ENCODE data around the gene SEPTIN12. TPM values are rescaled to one million over a fixed set of nuclear protein-coding genes. Genes with fewer than 3 reads are reported as not detected.

SEPTIN12 gene
- total and polyA plus RNA-seq, 2 donors (not counting 1 experiment from before 2014, with no cell fraction given): 0.07 TPM; not detected in 1

DNA sequence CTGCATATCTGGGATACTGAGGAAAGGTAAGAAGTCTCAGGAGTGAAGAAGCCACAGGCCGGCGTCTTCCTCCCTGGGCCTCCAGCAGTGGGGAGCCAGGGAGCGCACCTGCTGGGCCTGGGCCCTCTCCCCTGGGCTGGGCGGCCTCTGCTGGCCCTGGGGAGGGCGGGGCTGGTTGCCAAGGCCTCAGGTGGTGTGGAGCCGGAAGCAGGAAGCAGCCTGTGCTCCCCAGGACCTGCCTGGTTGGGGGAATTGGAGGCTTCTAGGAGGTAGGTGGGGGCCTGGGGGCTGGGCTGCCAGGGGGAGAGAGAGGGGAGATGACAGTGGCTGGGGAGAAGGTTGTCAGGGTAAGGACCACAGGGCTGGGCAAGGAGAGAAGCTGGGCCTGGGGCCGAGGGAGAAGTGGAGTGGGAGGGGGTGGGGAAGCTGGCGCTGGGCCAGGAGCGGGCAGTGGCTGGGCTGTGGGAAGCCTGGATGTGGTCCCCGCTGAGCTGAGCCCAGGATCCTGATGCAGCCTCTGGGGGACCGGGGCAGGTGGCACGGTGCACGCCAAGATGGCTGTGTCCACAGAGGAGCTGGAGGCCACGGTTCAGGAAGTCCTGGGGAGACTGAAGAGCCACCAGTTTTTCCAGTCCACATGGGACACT, 7.2 kb upstream of the SEPTIN12 start, which contains the start of gene SMIM22:
Gene SMIM22, plus strand, starts transcription at position 189 of the 647 bp plus-strand sequence. Its CDS starts 366 bp downstream, at position 555.
- TF ChIP-seq, protein P1, sequence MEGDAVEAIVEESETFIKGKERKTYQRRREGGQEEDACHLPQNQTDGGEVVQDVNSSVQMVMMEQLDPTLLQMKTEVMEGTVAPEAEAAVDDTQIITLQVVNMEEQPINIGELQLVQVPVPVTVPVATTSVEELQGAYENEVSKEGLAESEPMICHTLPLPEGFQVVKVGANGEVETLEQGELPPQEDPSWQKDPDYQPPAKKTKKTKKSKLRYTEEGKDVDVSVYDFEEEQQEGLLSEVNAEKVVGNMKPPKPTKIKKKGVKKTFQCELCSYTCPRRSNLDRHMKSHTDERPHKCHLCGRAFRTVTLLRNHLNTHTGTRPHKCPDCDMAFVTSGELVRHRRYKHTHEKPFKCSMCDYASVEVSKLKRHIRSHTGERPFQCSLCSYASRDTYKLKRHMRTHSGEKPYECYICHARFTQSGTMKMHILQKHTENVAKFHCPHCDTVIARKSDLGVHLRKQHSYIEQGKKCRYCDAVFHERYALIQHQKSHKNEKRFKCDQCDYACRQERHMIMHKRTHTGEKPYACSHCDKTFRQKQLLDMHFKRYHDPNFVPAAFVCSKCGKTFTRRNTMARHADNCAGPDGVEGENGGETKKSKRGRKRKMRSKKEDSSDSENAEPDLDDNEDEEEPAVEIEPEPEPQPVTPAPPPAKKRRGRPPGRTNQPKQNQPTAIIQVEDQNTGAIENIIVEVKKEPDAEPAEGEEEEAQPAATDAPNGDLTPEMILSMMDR (IDR thresholded peaks at IDR 0.05): no peak
- TF ChIP-seq EZH2 (IDR thresholded peaks at IDR 0.05; ENCODE audit: borderline replicate concordance, insufficient read depth, low read depth, low read length, poor library complexity, severe bottlenecking): no peak
- DNase-seq: no peak
- ChIA-PET POLR2A (no interaction called here), CTCF (no interaction called here)
- peaks cover 3 to 4% of the 10 kb centered on the region in 2 donors for H3K4me1 ChIP-seq (ENCODE audit: control insufficient read depth in 2 of 2, insufficient read depth in 2 of 2, low read length in 2 of 2)
- no peaks in the 10 kb centered on the region for H3K79me2 ChIP-seq (ENCODE audit: control insufficient read depth, insufficient read depth, low read length)
- Mint-ChIP-seq H3K27me3 (no peaks in the 10 kb centered on the region), H3K27ac (no peak within 1 kb of the TSS), H3K4me1 (peaks cover 2% of the 10 kb centered on the region), H3K4me3 (no peak within 1 kb of the TSS), H3K9me3 (ENCODE audit: insufficient read depth) (no peaks in the 10 kb centered on the region)
- intact Hi-C loops (cut with micrococcal nuclease): no loop called here
- no peak for ATAC-seq (ENCODE audit: low read depth)
- no peak within 1 kb of the TSS for H2AFZ ChIP-seq (ENCODE audit: insufficient read depth, low read depth, low read length, poor library complexity, severe bottlenecking)
- H3K9me3 ChIP-seq (ENCODE audit: control extremely low read depth in 1 of 3, control insufficient read depth in 2 of 3, insufficient read depth in 1 of 3, low read length in 2 of 3): no peaks in the 10 kb centered on the region
- no peak within 1 kb of the TSS for H3K4me3 ChIP-seq (ENCODE audit: control extremely low read depth in 1 of 5, extremely low read depth in 1 of 5, insufficient read depth in 1 of 5, low read depth in 2 of 5, low read length in 4 of 5)
- H3K27ac ChIP-seq (ENCODE audit: low read length in 2 of 2): no peak within 1 kb of the TSS
- H4K20me1 ChIP-seq (ENCODE audit: control insufficient read depth, insufficient read depth, low read length, poor library complexity, severe bottlenecking): no peaks in the 10 kb centered on the region
- no peak within 1 kb of the TSS for H3K9ac ChIP-seq (ENCODE audit: low read length)
- H3K27me3 ChIP-seq (replicated peaks in 1 of 4; ENCODE audit: control extremely low read depth in 1 of 4, control insufficient read depth in 3 of 4, insufficient read depth in 4 of 4, low read length in 3 of 4): peaks cover 0 to 6% (median 0%) of the 10 kb centered on the region in 4 experiments
- no peaks in the 10 kb centered on the region for H3K36me3 ChIP-seq (replicated peaks in 1 of 2; ENCODE audit: control extremely low read depth in 1 of 2, control insufficient read depth in 1 of 2, extremely low read depth in 1 of 2, insufficient read depth in 2 of 2, low read length in 1 of 2)
- H3K4me2 ChIP-seq (replicated peaks; ENCODE audit: low read depth, low read length, poor library complexity, severe bottlenecking): no peak within 1 kb of the TSS
- WGBS (ENCODE audit: insufficient coverage): 94% methylated on average over 14 of the region's 14 CpGs

DNA sequence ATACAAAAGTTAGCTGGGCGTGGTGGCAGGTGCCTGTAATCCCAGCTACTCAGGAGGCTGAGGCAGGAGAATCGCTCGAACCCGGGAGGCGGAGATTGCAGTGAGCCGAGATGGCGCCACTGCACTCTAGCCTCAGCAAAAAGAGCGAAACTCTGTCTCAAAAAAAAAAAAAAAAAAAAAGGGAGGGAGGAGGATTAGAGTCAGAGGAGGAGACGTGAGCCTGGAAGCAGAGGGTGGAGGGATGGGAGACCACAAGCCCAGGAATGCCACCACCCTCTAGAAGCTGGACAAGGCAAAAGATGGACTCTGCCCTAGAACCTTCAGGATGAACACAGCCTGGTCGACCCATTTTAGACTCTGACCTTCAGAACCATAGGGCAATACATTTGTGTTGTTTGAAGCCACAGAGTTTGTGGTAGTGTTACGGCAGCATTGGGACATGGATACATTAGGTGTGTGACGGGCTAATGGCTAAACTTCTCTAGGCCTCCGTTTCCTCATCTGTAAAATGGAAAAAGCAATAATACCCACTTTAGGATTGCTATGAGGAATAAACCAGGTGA, 4.9 kb upstream of the SEPTIN12 start:
- 86% methylated on average over 9 of the region's 13 CpGs for WGBS (ENCODE audit: insufficient coverage)

More for the DNA sequence above, 4.9 kb upstream of the SEPTIN12 start:
- POLR2A ChIA-PET: no interaction called here
- no peaks in the 10 kb centered on the region for H3K4me1 ChIP-seq (ENCODE audit: control insufficient read depth in 2 of 2, insufficient read depth in 2 of 2, low read length in 2 of 2)
- H3K36me3 ChIP-seq (replicated peaks in 1 of 2; ENCODE audit: control extremely low read depth in 1 of 2, control insufficient read depth in 1 of 2, extremely low read depth in 1 of 2, insufficient read depth in 2 of 2, low read length in 1 of 2): no peaks in the 10 kb centered on the region
- no peak for DNase-seq
- CTCF ChIA-PET: no interaction called here
- Mint-ChIP-seq H3K4me1 (no peaks in the 10 kb centered on the region), H3K9me3 (ENCODE audit: insufficient read depth) (no peaks in the 10 kb centered on the region), H3K27ac (no peak overlapping the region), H3K27me3 (no peaks in the 10 kb centered on the region), H3K4me3 (no peak overlapping the region)
- intact Hi-C loops (cut with micrococcal nuclease): no loop called here
- H3K27me3 ChIP-seq (replicated peaks in 1 of 4; ENCODE audit: control extremely low read depth in 1 of 4, control insufficient read depth in 3 of 4, insufficient read depth in 4 of 4, low read length in 3 of 4): peaks cover 0 to 6% (median 0%) of the 10 kb centered on the region in 4 experiments
- no peak overlapping the region for H3K4me2 ChIP-seq (replicated peaks; ENCODE audit: low read depth, low read length, poor library complexity, severe bottlenecking)
- no peak overlapping the region for H3K27ac ChIP-seq (ENCODE audit: low read length in 2 of 2)
- no peak overlapping the region for H2AFZ ChIP-seq (ENCODE audit: insufficient read depth, low read depth, low read length, poor library complexity, severe bottlenecking)
- H3K9ac ChIP-seq (ENCODE audit: low read length): no peak overlapping the region
- no peaks in the 10 kb centered on the region for H4K20me1 ChIP-seq (ENCODE audit: control insufficient read depth, insufficient read depth, low read length, poor library complexity, severe bottlenecking)
- no peak overlapping the region for H3K4me3 ChIP-seq (ENCODE audit: control extremely low read depth in 1 of 5, extremely low read depth in 1 of 5, insufficient read depth in 1 of 5, low read depth in 2 of 5, low read length in 4 of 5)
- ATAC-seq (ENCODE audit: low read depth): no peak
- no peaks in the 10 kb centered on the region for H3K9me3 ChIP-seq (ENCODE audit: control extremely low read depth in 1 of 3, control insufficient read depth in 2 of 3, insufficient read depth in 1 of 3, low read length in 2 of 3)
- TF ChIP-seq EZH2 (IDR thresholded peaks at IDR 0.05; ENCODE audit: borderline replicate concordance, insufficient read depth, low read depth, low read length, poor library complexity, severe bottlenecking): no peak
- TF ChIP-seq, protein P1 (IDR thresholded peaks at IDR 0.05): no peak
- H3K79me2 ChIP-seq (ENCODE audit: control insufficient read depth, insufficient read depth, low read length): no peaks in the 10 kb centered on the region

Measured in B cell (primary cell).